ENCODE results near the gene PDE4D.

DNA sequence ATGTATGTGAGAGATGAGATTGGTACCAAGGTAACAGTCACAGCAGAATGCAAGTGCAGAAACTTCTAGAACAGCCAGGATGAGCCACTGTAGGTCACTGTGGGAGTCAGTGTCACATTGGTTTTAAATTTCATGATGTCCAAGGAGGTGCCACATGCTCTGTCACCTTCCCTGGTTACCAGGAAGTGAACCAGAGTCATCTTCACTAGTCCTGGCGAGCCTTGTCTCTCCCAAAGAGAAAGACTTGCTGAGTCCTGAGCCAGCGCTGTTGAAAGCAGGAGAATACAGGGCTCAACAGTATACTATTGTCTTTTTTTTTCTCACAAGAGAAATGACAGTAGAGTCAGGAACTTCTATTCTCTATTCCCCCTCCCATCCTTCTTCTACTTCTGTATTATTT, 695.2 kb downstream of the PDE4D start:
- no peak for TF ChIP-seq CTCF (IDR thresholded peaks at IDR 0.05)
- no peak for TF ChIP-seq POLR2A (IDR thresholded peaks at IDR 0.05)
